OCI-M2 (cell line): Measurements from ENCODE around the gene STKLD1.
"Not testable (repeated sequence)": the region's sequence is repeated elsewhere in the genome, so short reads cannot be mapped to it uniquely, and the experiment has no call there.

Experiments used
- DNase-seq: peaks from one replicate; lab custom pipeline; 2025; ENCODE audit not compliant: unreplicated experiment; lab: John Stamatoyannopoulos, UW

Gene STKLD1

DNA sequence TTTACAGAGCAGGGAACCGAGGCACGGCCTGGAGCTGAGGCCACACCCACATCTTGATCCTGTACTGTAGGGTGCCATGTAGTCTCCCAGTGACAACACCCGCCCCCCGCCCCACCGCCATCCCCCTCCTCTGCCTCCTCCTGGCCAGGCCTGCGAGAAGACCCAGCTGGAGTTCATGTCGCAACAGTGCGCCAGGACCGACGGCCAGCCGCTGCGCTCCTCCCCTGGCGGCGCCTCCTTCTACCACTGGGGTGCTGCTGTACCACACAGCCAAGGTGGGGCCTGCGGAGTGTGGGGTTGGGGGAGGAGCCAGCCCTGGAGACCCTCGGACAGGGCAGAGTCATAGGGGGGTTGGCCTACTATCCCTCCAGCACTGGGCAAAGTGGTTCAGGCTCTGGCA lies 60.5 kb downstream of the STKLD1 start:
- DNase-seq, result no peak

DNA sequence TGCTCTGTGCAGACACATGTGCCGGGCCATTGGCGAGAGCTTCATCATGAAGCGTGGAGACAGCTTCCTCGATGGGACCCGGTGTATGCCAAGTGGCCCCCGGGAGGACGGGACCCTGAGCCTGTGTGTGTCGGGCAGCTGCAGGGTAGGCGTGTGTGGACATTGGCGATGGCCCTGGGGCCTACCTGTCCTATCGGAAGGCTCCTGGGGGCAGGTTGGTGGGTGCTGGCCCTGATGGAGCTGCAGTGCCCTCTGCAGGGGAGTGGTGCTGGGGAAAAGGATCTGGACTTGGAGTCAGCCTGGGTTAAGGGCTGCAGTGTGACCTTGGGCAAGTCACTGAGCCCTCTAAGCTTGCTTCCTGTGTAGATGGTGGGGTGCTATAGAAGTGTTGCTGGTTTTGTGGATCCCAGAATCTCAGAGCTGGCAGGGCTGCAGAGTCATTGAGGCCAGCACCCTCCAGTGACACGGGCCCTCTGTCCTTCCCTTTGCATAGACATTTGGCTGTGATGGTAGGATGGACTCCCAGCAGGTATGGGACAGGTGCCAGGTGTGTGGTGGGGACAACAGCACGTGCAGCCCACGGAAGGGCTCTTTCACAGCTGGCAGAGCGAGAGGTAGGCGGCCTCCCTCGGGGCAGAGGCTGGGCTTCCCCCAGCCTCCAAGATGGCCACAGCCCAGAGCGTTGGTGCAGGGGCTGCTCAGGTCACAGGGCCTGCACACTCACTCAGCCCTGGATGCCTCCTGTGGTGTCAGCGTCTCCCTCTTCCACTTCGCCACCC lies 61.8 kb downstream of the STKLD1 start:
- DNase-seq, result no peak

DNA sequence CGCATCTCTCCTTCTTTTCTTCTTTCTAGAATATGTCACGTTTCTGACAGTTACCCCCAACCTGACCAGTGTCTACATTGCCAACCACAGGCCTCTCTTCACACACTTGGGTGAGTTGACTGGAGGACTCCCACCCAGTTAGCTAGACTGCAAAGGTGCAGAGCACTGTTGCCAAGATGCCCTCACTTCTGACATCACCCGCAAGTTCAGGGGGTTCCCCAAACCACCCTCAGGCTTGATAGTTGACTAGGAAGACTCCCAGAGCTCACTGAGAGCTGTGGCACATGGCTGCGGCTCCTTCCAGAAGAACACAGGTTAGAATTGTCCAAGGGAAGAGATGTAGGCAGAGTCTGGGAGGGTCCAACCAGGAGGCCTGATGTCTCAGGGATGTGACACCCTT lies 63.2 kb downstream of the STKLD1 start:
- DNase-seq, result no peak

DNA sequence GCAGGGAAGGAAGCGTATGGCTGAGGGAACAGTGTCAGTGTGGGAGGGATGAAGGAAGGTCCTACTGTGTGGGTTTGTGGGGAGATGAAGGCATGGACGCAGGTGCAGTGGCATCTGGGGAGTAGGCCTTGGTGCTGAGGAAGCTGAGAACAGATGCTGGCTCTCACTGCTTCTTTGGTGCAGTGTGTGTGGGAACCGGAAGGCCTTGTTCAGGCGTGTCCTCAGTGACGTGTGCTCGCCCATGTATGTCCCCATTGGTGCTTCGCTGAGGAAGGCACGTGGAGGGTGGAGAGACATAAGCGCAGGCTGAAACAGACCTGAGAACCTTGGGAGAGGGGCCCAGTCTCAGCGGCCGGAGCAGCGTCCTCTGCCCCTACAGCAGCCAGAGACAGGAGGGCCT lies 64.7 kb downstream of the STKLD1 start:
- DNase-seq, result no peak

DNA sequence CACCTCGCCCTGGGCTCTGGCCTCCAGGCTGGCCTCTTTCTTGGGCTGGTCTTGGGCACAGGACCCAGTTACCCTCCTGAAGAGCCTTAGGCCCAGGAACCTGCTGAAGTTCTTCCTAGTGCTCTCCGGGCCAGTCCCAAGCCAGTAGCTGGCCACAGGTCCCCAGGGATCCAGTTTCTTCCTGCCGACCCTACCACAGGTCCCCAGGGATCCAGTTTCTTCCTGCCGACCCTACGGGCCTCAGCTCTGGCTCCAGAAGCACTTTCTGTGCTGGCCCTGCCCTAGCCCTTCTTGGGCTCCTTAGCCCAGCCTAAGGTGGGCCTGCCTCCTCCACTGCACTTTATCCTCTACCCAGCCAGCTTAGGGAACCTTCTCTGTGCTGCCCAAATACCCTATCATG lies 65.4 kb downstream of the STKLD1 start:
- no peak for DNase-seq

DNA sequence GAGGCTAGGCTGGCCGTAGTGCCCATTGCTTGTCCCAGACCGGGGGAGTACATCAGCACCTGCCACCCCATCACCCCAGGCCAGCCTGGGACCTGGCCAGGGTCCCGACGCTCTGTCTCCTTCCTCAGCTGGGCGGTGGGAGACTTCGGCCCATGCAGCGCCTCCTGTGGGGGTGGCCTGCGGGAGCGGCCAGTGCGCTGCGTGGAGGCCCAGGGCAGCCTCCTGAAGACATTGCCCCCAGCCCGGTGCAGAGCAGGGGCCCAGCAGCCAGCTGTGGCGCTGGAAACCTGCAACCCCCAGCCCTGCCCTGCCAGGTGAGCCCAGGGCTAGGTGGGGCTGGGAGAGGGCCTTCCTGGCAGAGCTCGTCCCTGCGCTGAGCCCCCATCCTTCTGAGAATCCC lies 67.1 kb downstream of the STKLD1 start:
- no peak for DNase-seq

DNA sequence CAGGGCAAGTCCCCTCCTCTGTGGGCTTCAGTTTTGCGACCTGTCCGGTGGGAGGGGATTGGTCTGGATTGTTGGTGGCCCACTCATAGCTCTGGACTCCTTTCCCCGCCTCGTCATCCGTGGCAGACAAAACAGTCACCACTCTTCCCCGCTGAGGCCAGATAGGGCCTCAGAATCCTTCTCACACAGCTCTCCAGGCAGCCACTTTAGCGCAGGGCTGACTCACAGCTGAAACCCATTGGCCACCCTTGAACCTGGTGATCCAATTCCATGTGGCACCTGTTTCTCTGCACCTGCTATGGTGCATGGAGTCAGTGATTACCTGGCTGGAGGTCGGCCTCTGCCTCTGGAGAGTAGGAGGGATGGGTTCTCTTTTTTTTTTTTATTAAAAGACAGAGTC lies 67.8 kb downstream of the STKLD1 start:
- no peak for DNase-seq

DNA sequence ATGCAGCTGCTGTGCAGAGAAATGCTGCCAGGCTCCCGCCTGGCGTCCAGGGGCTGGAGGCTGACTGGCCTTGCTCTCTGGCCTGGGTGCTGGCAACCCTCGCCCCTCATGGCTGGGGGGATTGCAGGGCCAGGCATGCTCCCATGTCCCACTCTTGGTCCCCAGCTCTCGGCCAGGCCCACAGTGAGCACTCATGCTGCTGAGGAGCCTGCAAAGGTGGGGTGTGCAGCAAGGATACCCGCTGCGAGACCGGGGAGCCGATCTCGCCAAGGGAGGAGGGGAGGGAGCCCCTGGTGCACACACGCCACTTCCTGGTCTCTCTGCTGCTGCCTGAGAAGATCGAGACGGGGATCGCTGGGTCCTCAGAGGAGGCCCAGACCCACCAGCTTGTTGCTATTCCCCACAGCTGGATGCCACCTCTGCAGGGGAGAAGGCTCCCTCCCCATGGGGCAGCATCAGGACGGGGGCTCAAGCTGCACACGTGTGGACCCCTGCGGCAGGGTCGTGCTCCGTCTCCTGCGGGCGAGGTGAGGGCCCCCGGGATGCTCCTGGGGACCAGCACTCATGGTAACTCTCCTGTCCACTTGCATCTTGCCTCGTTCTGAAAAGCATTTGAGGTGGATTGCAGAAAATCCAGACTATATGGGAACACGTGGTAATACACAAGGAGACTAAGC lies 69.3 kb downstream of the STKLD1 start:
- no peak for DNase-seq

DNA sequence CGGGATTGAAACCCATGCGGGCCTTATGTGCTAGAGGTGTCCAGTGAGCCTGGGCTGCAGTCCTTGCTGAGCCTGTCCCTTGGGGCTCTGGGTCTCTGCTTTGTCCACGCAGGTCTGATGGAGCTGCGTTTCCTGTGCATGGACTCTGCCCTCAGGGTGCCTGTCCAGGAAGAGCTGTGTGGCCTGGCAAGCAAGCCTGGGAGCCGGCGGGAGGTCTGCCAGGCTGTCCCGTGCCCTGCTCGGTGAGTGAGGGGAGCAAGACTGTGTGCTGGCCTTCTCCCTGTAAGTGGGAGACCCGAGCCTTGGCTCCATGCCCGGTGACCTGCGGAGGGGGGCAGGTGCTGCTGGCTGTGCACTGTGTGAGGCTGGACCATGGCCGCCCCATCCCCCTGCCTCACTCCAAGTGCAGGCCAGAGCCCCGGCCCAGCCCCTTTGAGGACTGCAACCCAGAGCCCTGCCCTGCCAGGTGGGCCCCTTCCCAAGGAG lies 72.4 kb downstream of the STKLD1 start:
- DNase-seq, result no peak

DNA sequence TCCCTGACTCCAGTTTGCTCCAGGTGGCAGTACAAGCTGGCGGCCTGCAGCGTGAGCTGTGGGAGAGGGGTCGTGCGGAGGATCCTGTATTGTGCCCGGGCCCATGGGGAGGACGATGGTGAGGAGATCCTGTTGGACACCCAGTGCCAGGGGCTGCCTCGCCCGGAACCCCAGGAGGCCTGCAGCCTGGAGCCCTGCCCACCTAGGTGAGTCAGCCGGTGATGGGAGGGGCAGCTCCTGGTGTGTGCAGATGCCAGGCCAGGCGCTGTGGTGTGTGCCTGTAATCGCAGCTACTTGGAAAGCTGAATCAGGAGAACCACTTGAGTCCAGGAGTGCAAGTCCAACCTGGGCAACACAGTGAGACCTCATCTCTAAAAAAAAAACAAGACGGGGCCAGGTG lies 73.6 kb downstream of the STKLD1 start:
- no peak for DNase-seq

DNA sequence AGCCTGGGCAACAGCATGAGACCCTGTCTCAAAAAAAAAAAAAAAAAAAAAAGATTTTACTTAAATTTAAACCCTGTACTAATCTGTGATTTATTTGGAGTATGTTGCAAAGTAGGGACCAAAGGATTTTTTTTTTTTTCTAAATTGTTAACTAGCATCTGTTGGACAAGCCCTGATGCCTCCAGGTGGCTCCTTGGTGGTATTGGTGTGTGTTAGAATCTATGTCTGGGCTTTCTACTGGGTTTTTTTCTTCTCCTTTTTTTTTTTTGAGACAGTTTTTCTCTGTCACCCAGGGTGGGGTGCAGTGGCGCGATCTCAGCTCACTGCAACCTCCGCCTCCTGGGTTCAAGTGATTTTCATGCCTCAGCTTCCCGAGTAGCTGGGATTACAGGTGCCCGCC lies 75.7 kb downstream of the STKLD1 start:
- DNase-seq, result not testable (repeated sequence)

DNA sequence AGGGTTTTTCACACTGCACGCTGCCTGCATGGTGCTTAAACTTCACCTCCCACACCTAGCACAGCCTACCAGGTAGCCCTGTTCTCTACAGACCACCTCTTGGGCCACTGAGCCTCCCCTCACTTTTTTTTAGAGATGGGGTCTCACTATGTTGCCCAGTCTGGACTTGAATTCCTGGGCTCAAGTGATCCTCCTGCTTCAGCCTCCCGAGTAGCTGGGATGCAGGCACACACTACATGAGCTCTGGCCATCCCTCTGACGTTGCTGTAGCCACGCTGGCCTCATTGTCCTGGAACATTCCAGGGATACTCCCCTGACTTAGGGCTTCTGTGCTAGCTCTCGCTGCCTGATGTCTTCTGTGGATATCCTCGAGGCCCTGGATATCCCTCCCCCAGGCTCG lies 76.4 kb downstream of the STKLD1 start:
- DNase-seq, result no peak

DNA sequence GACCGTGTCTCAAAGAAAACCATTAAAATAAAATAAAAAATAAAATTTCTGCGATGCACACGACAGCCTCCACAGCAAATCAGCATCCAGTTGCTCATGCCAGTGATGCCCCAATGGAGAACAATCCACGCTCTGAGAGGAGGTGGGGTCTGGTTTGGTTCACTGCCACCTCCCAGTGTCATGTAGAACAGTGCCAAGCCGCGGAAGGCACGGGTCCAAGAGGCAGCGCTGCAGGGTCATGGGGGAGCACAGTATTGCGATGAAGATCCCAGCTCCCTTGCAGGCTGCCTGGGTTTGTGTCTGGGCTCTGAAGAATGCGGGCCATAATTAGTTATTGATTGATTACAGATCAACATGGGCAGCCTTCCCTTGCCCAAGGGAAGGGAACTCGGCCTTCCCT lies 77.5 kb downstream of the STKLD1 start:
- DNase-seq, result no peak

DNA sequence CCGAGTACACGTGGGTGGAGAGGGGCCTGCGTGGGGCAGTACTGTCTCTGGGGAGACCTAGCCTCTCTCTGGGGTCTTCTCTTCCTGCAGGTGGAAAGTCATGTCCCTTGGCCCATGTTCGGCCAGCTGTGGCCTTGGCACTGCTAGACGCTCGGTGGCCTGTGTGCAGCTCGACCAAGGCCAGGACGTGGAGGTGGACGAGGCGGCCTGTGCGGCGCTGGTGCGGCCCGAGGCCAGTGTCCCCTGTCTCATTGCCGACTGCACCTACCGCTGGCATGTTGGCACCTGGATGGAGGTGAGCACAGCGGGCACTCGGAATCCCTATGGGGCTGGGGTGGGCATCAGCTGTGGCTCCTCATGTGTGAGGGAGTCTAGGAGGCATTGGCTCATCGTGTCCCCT lies 78.2 kb downstream of the STKLD1 start:
- DNase-seq, result no peak

DNA sequence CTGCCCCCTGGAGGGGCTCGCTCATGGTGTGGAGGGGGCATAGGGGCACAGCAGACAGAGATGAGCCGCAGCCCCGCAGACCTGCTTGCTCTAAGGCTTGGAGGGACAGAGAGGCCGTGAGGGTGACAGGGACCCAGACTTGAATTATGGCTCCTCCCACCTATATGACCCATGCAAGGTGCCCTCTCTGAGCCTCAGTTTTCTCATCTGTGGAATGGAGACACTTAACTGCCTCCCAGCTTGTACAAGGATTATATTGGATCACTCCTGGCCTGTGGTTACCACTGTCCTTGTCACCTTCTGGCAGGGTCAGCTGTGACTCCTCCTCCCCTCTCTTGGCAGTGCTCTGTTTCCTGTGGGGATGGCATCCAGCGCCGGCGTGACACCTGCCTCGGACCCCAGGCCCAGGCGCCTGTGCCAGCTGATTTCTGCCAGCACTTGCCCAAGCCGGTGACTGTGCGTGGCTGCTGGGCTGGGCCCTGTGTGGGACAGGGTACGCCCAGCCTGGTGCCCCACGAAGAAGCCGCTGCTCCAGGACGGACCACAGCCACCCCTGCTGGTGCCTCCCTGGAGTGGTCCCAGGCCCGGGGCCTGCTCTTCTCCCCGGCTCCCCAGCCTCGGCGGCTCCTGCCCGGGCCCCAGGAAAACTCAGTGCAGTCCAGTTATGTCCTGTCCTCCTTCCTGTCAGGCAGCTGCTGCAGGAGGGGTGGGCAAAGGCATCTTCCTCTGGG lies 78.9 kb downstream of the STKLD1 start:
- no peak for DNase-seq
